GM21390 (cell line): ENCODE data around the gene NEBL.
"Not testable (repeated sequence)": the region's sequence is repeated elsewhere in the genome, so short reads cannot be mapped to it uniquely, and the experiment has no call there.

ENCODE experiments used
- ATAC-seq: cut with Tn5 transposase; IDR thresholded peaks from one replicate; pipeline ENCODE4 v1.9.1; 2021; ENCODE audit not compliant: unreplicated experiment

Gene NEBL

GRCh38 chr10:20897146-20897825 is at the start of gene NEBL:
Gene NEBL (minus strand): TSS chr10:20897311. CDS start chr10:20897205, 106 bp downstream.
- no peak for ATAC-seq

- no peak for ATAC-seq
Measured at GRCh38 chr10:20945546-20946332, 48.6 kb upstream of the NEBL start.

- ATAC-seq = no peak
Measured at GRCh38 chr10:20944789-20945502, 47.8 kb upstream of the NEBL start.

GRCh38 chr10:20939414-20939813 is 42.3 kb upstream of the NEBL start:
- not testable (repeated sequence) for ATAC-seq

- no peak for ATAC-seq
Measured at GRCh38 chr10:20936396-20936795, 39.3 kb upstream of the NEBL start.

- no peak for ATAC-seq
Measured at GRCh38 chr10:20935931-20936330, 38.8 kb upstream of the NEBL start.

- no peak for ATAC-seq
Measured at GRCh38 chr10:20935301-20935700, 38.2 kb upstream of the NEBL start.

- ATAC-seq = no peak
Measured at GRCh38 chr10:20933705-20934104, 36.6 kb upstream of the NEBL start.

GRCh38 chr10:20932606-20933126 is 35.6 kb upstream of the NEBL start:
- ATAC-seq = no peak

GRCh38 chr10:20931156-20931795 is 34.2 kb upstream of the NEBL start:
- no peak for ATAC-seq

GRCh38 chr10:20927456-20927855 is 30.3 kb upstream of the NEBL start:
- no peak for ATAC-seq

GRCh38 chr10:20922451-20922850 is 25.3 kb upstream of the NEBL start:
- no peak for ATAC-seq

GRCh38 chr10:20922033-20922432 is 24.9 kb upstream of the NEBL start:
- ATAC-seq = no peak

- no peak for ATAC-seq
Measured at GRCh38 chr10:20920061-20920460, 22.9 kb upstream of the NEBL start.

GRCh38 chr10:20919481-20919880 is 22.4 kb upstream of the NEBL start:
- no peak for ATAC-seq

- ATAC-seq = no peak
Measured at GRCh38 chr10:20916976-20917375, 19.9 kb upstream of the NEBL start.

- ATAC-seq = no peak
Measured at GRCh38 chr10:20912969-20913368, 15.9 kb upstream of the NEBL start.

GRCh38 chr10:20911626-20912025 is 14.5 kb upstream of the NEBL start:
- no peak for ATAC-seq

GRCh38 chr10:20909801-20910200 is 12.7 kb upstream of the NEBL start:
- ATAC-seq = no peak

GRCh38 chr10:20908391-20908790 is 11.3 kb upstream of the NEBL start:
- no peak for ATAC-seq
